ENCODE data around the gene LRSAM1. TPM values are rescaled to one million over a fixed set of nuclear protein-coding genes. Genes with fewer than 3 reads are reported as not detected.

The LRSAM1 gene
- total RNA-seq, 1 donor from 2014 or later: 26.4 TPM

DNA sequence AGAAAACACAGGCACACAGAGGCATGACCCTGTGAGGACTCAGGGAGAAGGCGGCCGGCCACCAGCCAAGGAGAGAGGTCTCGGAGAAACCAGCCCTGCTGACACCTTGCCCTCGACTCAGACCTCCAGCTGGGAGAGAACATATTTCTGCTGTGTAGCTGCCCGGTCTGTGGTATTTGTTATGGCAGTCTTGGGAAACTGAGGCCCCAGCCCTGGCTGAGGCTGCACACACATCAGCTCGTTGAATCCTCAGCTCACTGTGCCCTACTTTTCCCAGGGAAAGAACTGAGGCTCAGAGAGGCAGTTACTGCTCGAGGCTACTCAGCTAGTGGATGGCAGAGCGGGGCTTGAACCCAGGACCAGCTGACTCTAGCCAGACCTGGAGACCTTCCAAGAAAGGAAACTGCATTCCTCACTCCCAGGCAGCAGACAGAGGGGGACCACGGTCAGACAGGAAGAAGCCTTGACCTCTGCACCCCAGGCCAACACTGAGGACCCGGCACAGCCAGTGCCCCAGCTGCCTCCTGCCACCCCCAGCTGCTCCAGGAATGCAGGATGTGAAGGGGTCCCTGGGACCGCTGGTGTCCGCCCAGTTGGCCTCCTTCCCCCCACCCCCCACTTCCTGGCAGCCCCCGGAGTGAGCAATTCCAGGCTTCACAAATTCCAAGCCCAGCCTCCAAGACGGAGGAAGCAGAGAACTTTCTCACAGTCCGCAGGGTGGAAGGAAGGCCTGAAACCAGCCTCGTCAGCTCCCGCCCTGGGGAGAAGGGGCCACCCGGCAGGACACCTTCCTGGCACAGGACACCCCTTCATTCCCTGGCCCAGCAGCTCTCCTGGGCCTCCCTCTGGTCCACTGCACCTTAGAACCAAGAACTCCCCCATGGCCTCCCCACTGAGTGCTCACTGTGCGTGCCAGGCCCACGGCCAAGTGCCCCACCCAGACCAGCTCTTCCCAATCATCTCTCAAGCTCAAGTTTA is 69.9 kb downstream of the LRSAM1 start:
- no peaks in the 10 kb centered on the region for H3K27me3 Mint-ChIP-seq (ENCODE audit: low read depth)
- H3K4me3 Mint-ChIP-seq (ENCODE audit: low read depth): no peak overlapping the region
- intact Hi-C loops (cut with micrococcal nuclease): no loop called here
- peaks cover 30% of the 10 kb centered on the region for H3K9me3 Mint-ChIP-seq
- peaks cover 53% of the 10 kb centered on the region for H3K36me3 Mint-ChIP-seq (ENCODE audit: low read depth)
- no peak overlapping the region for H3K27ac Mint-ChIP-seq
- H3K4me1 Mint-ChIP-seq (ENCODE audit: low read depth): peaks cover 2% of the 10 kb centered on the region
- no peak for DNase-seq (ENCODE audit: low spot score)

DNA sequence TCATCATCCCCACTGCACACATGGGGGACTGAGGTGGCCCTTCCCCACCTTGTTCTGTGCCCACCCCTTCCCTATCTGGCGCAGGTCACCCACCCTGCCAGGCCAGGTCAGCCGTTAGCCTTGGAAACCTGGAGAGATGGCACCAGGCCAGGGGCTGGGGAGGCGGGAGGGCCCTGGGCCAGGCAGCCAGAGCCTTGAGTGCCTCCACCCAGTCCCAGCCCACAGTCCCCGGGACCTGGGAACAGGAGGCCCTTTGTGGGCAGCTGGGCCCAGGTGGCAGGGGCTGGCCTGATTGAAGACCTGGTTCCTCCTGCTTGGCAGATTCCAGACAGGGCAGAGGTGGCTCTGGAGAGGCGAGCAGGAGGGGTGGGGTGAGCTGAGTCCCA is 70.6 kb downstream of the LRSAM1 start:
- intact Hi-C loops (cut with micrococcal nuclease): no loop called here
- peaks cover 59% of the 10 kb centered on the region for H3K36me3 Mint-ChIP-seq (ENCODE audit: low read depth)
- no peaks in the 10 kb centered on the region for H3K27me3 Mint-ChIP-seq (ENCODE audit: low read depth)
- peaks cover 2% of the 10 kb centered on the region for H3K4me1 Mint-ChIP-seq (ENCODE audit: low read depth)
- no peak overlapping the region for H3K27ac Mint-ChIP-seq
- DNase-seq (ENCODE audit: low spot score): no peak
- no peak overlapping the region for H3K4me3 Mint-ChIP-seq (ENCODE audit: low read depth)
- H3K9me3 Mint-ChIP-seq: peaks cover 34% of the 10 kb centered on the region

DNA sequence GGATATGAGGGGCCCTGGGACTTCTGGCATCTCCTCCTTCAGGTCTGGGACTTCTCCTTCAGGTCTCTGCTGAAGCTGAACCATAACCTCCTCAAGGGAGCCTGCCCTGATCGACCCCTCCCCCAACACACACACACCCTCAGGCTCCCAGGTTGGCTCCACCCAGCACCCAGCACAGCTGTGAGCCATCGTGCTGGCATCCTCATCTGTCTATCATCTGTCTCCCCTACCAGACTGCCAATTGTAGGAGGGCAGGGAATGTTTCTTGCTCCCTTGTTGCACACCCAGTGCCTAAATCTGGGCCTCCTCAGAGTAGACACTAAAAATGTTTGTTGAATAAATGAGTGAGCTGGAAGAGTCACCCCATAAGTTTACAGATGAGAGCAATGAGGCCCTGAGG is 71.4 kb downstream of the LRSAM1 start:
- H3K36me3 Mint-ChIP-seq (ENCODE audit: low read depth): peaks cover 54% of the 10 kb centered on the region
- H3K4me3 Mint-ChIP-seq (ENCODE audit: low read depth): no peak overlapping the region
- H3K9me3 Mint-ChIP-seq: peaks cover 34% of the 10 kb centered on the region
- intact Hi-C loops (cut with micrococcal nuclease): no loop called here
- H3K27me3 Mint-ChIP-seq (ENCODE audit: low read depth): no peaks in the 10 kb centered on the region
- no peak overlapping the region for H3K27ac Mint-ChIP-seq
- DNase-seq (ENCODE audit: low spot score): no peak
- peaks cover 2% of the 10 kb centered on the region for H3K4me1 Mint-ChIP-seq (ENCODE audit: low read depth)

DNA sequence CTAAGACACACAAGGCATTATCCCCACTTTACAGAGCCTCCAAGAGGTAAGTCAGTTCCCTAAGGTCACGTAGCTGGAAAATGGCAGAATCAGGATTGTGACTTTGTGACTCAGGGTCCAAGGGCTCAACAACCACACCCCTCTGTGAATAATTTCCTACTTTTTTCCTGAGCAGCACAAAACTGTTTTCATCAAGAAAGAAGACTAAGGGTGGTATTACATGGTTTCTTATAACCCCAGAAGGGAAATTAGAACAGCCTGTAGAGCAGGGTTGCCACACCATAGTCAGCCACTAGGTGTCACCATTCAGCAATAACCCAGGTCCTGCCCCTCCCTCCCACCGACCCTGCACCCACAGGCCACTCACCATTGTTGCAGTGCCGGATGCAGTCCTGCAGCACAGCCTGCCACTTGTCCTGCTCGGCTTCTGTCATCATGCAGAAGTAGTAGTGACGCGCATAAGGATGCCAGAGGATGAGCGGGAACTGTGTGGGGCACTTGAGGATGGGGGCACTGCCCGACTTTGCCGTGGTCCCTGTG is 72.1 kb downstream of the LRSAM1 start:
- peaks cover 59% of the 10 kb centered on the region for H3K36me3 Mint-ChIP-seq (ENCODE audit: low read depth)
- peaks cover 2% of the 10 kb centered on the region for H3K4me1 Mint-ChIP-seq (ENCODE audit: low read depth)
- no peak for DNase-seq (ENCODE audit: low spot score)
- no peak overlapping the region for H3K4me3 Mint-ChIP-seq (ENCODE audit: low read depth)
- no peaks in the 10 kb centered on the region for H3K27me3 Mint-ChIP-seq (ENCODE audit: low read depth)
- H3K9me3 Mint-ChIP-seq: peaks cover 34% of the 10 kb centered on the region
- H3K27ac Mint-ChIP-seq: no peak overlapping the region
- intact Hi-C loops (cut with micrococcal nuclease): no loop called here

DNA sequence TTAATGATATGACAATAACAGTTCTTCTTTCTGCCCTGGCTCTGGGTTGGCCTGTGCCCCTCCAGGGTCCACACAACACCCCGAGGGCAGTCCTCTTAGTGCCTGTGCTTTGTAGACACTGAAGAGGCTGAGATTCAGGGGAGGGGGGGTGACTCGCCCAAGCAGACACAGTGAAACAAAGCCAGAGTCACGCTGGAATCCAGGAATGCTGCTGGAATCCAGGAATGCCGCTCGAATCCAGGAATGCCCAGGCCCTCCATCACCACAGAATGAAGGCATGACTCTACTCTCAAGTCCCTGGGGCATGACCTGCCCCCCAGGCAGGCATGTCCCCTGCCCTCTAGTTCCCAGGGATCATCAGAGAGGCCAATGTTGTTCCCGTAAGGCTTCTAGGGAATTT is 73.1 kb downstream of the LRSAM1 start:
- Mint-ChIP-seq H3K27me3 (ENCODE audit: low read depth) (no peaks in the 10 kb centered on the region), H3K27ac (no peak overlapping the region)

DNA sequence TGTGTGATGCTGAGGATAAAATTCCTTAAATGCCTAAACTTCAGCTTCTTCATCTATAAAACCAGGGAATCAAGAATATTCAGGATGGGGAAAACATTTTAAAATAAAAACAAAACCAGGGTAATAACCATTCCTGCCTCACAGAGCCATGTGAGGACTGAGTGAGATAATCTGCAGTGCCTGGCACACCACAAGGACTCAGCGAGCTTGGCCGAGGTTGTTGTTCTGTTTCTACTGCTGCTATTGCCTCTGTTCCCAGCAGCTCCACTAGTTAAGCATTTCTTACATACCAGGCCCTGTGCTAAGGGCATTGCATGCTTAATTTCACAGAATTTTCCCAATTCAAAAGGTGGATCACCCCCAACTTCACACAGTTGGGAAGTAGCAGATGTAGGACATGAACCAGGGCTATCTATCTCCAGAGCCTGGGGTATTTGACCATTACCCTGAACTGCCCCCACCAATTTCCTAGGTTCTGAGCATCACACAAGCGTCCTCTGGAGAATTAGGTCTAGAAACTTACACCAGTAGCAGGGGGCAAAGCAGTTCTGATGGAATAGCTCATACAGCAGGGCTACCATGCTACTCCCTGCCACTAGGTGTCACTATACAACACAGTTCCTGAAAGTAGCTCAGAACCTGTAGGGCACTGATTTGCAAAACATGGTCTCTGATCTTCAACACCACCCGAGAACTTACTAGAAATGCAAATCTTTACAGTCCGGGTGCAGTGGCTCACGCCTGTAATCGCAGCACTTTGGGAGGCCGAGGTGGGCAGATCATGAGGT is 74.3 kb downstream of the LRSAM1 start:
- H3K4me3 Mint-ChIP-seq (ENCODE audit: low read depth): no peak overlapping the region
- peaks cover 54% of the 10 kb centered on the region for H3K36me3 Mint-ChIP-seq (ENCODE audit: low read depth)
- no peaks in the 10 kb centered on the region for H3K4me1 Mint-ChIP-seq (ENCODE audit: low read depth)
- H3K27ac Mint-ChIP-seq: no peak overlapping the region
- peaks cover 34% of the 10 kb centered on the region for H3K9me3 Mint-ChIP-seq
- intact Hi-C loops (cut with micrococcal nuclease): no loop called here
- DNase-seq (ENCODE audit: low spot score): no peak
- H3K27me3 Mint-ChIP-seq (ENCODE audit: low read depth): no peaks in the 10 kb centered on the region

More for the DNA sequence above, 73.1 kb downstream of the LRSAM1 start:
- Mint-ChIP-seq H3K4me3 (ENCODE audit: low read depth) (no peak overlapping the region), H3K36me3 (ENCODE audit: low read depth) (peaks cover 59% of the 10 kb centered on the region), H3K9me3 (peaks cover 34% of the 10 kb centered on the region), H3K4me1 (ENCODE audit: low read depth) (no peaks in the 10 kb centered on the region)
- DNase-seq (ENCODE audit: low spot score): no peak
- intact Hi-C loops (cut with micrococcal nuclease): no loop called here

DNA sequence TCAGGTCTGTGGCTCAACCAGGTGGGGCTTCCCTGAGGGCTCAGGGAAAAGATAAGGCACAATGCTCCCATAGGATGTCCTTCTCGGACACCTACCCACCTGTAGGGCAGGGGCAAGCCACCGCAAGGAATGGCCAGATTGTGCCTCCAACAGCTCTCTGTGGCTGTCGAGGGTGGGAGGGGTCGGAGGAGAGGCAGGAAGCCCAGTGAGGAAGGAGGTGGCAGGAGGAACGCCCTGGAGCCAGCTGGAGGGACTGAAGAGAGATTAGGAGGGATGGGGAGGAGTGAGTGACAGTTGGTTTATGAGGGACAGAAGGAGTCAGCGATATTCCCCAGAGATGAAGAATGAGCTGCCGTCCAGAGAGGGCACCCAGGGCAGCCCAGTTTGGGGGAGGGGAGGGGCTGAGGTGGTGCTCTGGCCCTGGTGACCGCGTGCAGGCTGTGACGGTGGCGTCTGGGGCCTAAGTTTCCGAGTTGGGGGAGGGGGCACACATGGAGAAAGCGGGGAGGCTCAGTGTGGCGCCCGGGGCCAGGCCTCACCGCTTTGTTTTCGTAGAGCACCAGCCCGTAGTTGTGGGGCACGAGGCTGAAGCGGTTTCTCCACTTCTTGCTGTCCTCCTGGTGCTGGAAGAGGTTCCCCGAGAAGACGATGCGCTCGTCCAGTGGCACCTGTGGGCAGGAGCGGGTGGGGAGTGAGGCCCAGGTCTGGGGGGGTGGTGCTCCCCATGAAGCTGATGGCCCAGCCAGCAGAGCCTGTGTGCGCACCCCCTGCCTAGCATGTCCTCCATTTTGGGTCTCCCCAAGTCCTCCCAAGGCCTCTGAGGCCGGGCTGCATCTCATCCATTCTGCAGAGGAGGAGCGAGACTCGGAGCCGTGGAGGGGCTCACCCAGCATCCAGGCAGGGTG is 75.6 kb downstream of the LRSAM1 start:
- peaks cover 34% of the 10 kb centered on the region for H3K9me3 Mint-ChIP-seq
- no peak overlapping the region for H3K4me3 Mint-ChIP-seq (ENCODE audit: low read depth)
- H3K27me3 Mint-ChIP-seq (ENCODE audit: low read depth): no peaks in the 10 kb centered on the region
- peaks cover 51% of the 10 kb centered on the region for H3K36me3 Mint-ChIP-seq (ENCODE audit: low read depth)
- intact Hi-C loops (cut with micrococcal nuclease): no loop called here
- DNase-seq (ENCODE audit: low spot score): no peak
- no peaks in the 10 kb centered on the region for H3K4me1 Mint-ChIP-seq (ENCODE audit: low read depth)
- H3K27ac Mint-ChIP-seq: no peak overlapping the region

DNA sequence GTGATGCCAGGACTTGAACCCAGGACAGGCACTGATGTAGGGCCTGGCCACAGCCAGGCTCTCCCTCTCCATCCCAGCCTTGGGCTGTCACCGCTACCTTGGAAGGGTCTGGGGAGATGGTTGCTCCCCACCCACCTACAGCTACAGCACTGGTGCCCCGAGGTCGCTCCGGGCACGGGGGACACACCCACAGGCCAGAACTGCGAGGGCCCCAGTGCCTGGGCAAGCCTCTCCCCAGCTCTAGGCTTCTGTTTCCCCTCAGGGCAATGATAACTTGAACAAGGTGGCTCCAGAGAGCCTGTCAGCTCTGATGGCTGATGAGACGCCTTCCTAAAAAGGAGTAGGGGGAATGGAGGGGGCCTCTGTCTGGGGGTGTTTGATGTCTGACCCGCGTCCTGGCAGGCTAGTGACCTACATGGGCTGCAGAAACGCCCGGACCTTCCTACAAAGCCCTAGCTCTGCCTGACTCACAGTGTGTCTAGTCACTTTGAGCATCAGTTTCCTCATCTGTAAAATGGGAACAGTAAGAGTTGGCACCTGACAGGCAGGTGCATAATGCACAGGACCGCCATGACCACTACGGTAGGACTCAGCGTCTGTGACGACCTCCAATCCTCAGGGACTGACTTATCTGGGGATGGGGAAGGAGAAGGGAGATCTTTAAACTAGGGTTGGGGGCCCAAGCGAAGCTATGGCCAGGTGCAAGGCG is 76.4 kb downstream of the LRSAM1 start:
- Mint-ChIP-seq H3K9me3 (peaks cover 32% of the 10 kb centered on the region), H3K4me1 (ENCODE audit: low read depth) (no peaks in the 10 kb centered on the region), H3K27ac (no peak overlapping the region), H3K36me3 (ENCODE audit: low read depth) (peaks cover 45% of the 10 kb centered on the region), H3K4me3 (ENCODE audit: low read depth) (no peak overlapping the region), H3K27me3 (ENCODE audit: low read depth) (no peaks in the 10 kb centered on the region)
- intact Hi-C loops (cut with micrococcal nuclease): no loop called here
- DNase-seq (ENCODE audit: low spot score): no peak

DNA sequence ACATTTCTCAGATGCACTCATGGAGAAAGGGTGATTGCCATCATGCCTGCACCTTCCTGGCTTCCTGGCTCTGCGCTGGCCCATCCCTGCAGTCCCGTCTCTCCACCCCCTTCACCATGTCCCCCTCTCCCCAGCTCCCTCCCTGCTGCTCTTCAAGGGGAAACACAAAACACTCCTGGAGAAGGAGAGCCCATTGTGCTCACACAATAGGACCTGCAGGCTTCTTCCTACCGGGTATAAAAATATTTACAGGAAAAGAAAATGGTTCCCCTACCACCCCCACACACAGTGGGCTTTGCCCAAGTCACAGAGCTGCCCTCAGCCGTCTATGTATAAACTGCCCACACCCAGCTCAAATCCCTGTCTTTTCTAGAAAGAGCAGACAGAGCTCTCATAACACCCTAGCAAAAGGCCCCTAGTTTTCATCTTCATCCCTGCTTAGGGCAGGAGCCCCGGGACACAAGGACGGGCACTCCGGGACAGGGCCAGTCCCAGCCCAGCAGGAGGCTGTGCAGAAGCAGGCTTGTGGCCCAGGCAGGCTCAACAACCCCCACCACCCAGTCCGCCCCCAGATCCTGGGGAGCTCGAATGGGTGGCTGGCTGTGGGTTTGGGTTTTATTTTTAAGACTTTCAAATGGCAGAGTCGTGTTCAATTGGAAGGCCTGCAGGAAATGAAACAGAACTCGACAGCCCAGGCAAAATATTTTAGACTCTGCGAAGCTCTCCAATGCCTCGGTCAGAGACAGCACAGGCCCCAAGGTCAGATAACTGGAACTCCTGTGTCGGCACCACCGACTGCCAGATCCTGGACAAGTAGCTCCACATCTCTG is 77.3 kb downstream of the LRSAM1 start:
- no peak overlapping the region for H3K27ac Mint-ChIP-seq
- no peaks in the 10 kb centered on the region for H3K27me3 Mint-ChIP-seq (ENCODE audit: low read depth)
- H3K4me1 Mint-ChIP-seq (ENCODE audit: low read depth): no peaks in the 10 kb centered on the region
- no peak for DNase-seq (ENCODE audit: low spot score)
- intact Hi-C loops (cut with micrococcal nuclease): no loop called here
- peaks cover 23% of the 10 kb centered on the region for H3K9me3 Mint-ChIP-seq
- H3K4me3 Mint-ChIP-seq (ENCODE audit: low read depth): no peak overlapping the region
- H3K36me3 Mint-ChIP-seq (ENCODE audit: low read depth): peaks cover 36% of the 10 kb centered on the region

DNA sequence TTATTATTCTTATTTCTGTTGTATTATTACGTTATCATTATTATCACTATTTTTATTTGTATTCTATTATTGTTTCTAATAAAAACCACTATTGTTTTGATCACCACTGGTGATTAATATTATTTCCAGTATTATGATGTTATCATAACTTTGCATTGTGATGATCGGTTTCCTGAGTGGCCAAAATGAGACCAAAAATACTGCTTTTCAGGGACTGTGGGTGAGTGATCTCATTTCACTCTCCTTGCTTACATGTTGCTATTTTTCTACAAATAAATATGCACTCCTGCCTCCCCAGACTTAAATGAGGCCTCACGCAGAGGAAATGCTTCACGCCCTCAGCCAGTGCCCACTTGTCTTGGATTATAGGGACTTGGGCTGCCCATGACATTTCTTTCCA is 78.4 kb downstream of the LRSAM1 start:
- Mint-ChIP-seq H3K4me1 (ENCODE audit: low read depth) (no peaks in the 10 kb centered on the region), H3K36me3 (ENCODE audit: low read depth) (peaks cover 26% of the 10 kb centered on the region), H3K27ac (no peak overlapping the region), H3K4me3 (ENCODE audit: low read depth) (no peak overlapping the region), H3K27me3 (ENCODE audit: low read depth) (no peaks in the 10 kb centered on the region), H3K9me3 (peaks cover 18% of the 10 kb centered on the region)
- no peak for DNase-seq (ENCODE audit: low spot score)
- intact Hi-C loops (cut with micrococcal nuclease): no loop called here

DNA sequence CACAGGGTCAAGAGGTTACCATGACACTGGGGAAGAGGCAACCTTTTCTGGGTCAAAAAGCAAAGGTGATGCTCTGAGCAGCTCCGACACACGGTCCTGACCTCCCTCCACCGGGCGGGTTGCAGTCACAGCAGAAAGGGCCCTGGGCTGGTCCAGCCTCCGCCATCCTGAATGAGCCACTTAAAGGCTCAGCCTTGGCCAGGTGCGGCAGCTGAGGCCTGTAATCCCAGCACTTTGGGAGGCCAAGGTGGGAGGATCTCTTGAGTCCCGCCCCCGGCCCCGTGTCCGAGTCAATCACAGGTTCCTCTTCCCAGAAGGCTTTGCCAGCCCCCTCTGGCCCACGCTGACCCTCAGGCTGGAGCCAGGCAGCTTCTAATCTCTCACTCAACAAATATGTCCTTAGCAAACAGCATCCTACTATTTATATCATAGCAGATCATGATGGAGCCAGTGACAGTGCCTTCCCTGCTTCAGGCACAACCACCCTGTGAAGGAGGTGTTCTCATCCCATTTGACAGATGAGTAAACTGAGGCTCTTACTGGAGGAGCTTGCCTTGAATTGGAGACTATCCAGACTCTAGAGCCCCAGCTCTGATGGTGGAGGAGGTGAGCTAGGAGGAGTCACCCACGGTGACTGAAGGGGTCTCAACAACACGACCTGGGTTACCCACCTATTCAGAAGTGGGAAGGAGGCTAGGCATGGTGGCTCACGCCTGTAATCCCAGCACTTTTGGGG is 79.1 kb downstream of the LRSAM1 start:
- Mint-ChIP-seq H3K9me3 (peaks cover 11% of the 10 kb centered on the region), H3K27me3 (ENCODE audit: low read depth) (no peaks in the 10 kb centered on the region), H3K4me1 (ENCODE audit: low read depth) (no peaks in the 10 kb centered on the region), H3K36me3 (ENCODE audit: low read depth) (peaks cover 18% of the 10 kb centered on the region), H3K27ac (no peak overlapping the region), H3K4me3 (ENCODE audit: low read depth) (no peak overlapping the region)
- DNase-seq (ENCODE audit: low spot score): no peak
- intact Hi-C loops (cut with micrococcal nuclease): no loop called here
